Trophoblast cell (in vitro differentiated cells and primary cell): ENCODE results near the gene ZNF366.

Experiments used
- DNase-seq, 2 donors: peaks; one replicate each; pipeline ENCODE4 v3.0.0-alpha.2; 2016
- H2AFZ ChIP-seq: 2 replicates; pipeline ENCODE4 v1.6.1; 2013; ENCODE audit warnings: low read length, moderate library complexity, mild to moderate bottlenecking; ENCODE audit not compliant: insufficient read depth, poor library complexity
- H2AK5ac ChIP-seq: 2 replicates; pipeline ENCODE4 v1.6.1; 2013; ENCODE audit warnings: mild to moderate bottlenecking, low read length
- H2BK120ac ChIP-seq: 2 replicates; pipeline ENCODE4 v1.6.1; 2013; ENCODE audit warnings: low read length, mild to moderate bottlenecking, moderate library complexity; ENCODE audit not compliant: insufficient read depth, poor library complexity
- H2BK12ac ChIP-seq: 2 replicates; pipeline ENCODE4 v1.6.1; 2013; ENCODE audit warnings: mild to moderate bottlenecking, low read length, moderate library complexity
- H2BK5ac ChIP-seq: 2 replicates; pipeline ENCODE4 v1.6.1; 2013; ENCODE audit warnings: low read length, low read depth, moderate library complexity, mild to moderate bottlenecking; ENCODE audit not compliant: poor library complexity
- H3K14ac ChIP-seq: 2 replicates; pipeline ENCODE4 v1.6.1; 2013; ENCODE audit warnings: mild to moderate bottlenecking, low read length
- H3K18ac ChIP-seq: 2 replicates; pipeline ENCODE4 v1.6.1; 2013; ENCODE audit warnings: mild to moderate bottlenecking, low read length
- H3K23ac ChIP-seq: 2 replicates; pipeline ENCODE4 v1.6.1; 2013; ENCODE audit warnings: low read length
- H3K27ac ChIP-seq: 2 replicates; pipeline ENCODE4 v1.5.1; 2013; ENCODE audit warnings: low read depth, mild to moderate bottlenecking, inconsistent platforms, low read length, moderate library complexity
- H3K27me3 ChIP-seq: 2 replicates; pipeline ENCODE4 v1.6.1; 2013; ENCODE audit warnings: inconsistent platforms, mild to moderate bottlenecking, low read length, moderate library complexity; ENCODE audit not compliant: insufficient read depth
- H3K36me3 ChIP-seq, 2 experiments: 1 replicate in 1 of 2; 2 replicates in 1 of 2; pipeline ENCODE4 v1.6.1; 2013; ENCODE audit warnings: low read length in 2 of 2, mild to moderate bottlenecking in 2 of 2, moderate library complexity in 1 of 2; ENCODE audit not compliant: insufficient read depth in 2 of 2, control insufficient read depth in 1 of 2
- H3K4ac ChIP-seq: 2 replicates; pipeline ENCODE4 v1.6.1; 2013; ENCODE audit warnings: low read depth, mild to moderate bottlenecking, low read length, moderate library complexity
- H3K4me1 ChIP-seq, 2 experiments: 1 replicate in 1 of 2; 2 replicates in 1 of 2; pipeline ENCODE4 v1.6.1; 2013; ENCODE audit warnings: low read length in 2 of 2, mild to moderate bottlenecking in 2 of 2, moderate library complexity in 1 of 2; ENCODE audit not compliant: insufficient read depth in 2 of 2, control insufficient read depth in 1 of 2
- H3K4me2 ChIP-seq: 2 replicates; pipeline ENCODE4 v1.6.1; 2013; ENCODE audit warnings: inconsistent platforms, mild to moderate bottlenecking, low read length, moderate library complexity
- H3K4me3 ChIP-seq: 2 replicates; pipeline ENCODE4 v1.5.1; 2013; ENCODE audit warnings: mild to moderate bottlenecking, low read depth, low read length, inconsistent platforms
- H3K79me1 ChIP-seq: one replicate; pipeline ENCODE4 v1.6.1; 2013; ENCODE audit warnings: low read length
- H3K79me2 ChIP-seq: 2 replicates; pipeline ENCODE4 v1.6.1; 2013; ENCODE audit warnings: low read length, mild to moderate bottlenecking; ENCODE audit not compliant: control insufficient read depth, insufficient read depth, poor library complexity
- H3K9ac ChIP-seq: 2 replicates; pipeline ENCODE4 v1.6.1; 2013; ENCODE audit warnings: mild to moderate bottlenecking, low read length
- H3K9me3 ChIP-seq: 2 replicates; pipeline ENCODE4 v1.6.1; 2013; ENCODE audit warnings: low read depth, mild to moderate bottlenecking, control low read depth, inconsistent platforms, low read length; ENCODE audit not compliant: insufficient read depth
- H4K12ac ChIP-seq: 2 replicates; pipeline ENCODE4 v1.6.1; 2013; ENCODE audit warnings: low read depth, mild to moderate bottlenecking, low read length, moderate library complexity
- H4K8ac ChIP-seq: 2 replicates; pipeline ENCODE4 v1.6.1; 2013; ENCODE audit warnings: low read depth, mild to moderate bottlenecking, low read length, moderate library complexity
- H4K91ac ChIP-seq: one replicate; pipeline ENCODE4 v1.6.1; 2013; ENCODE audit warnings: low read depth, mild to moderate bottlenecking, low read length, moderate library complexity
- WGBS: extraction: QIAGEN DNeasy Blood & Tissue Kit; methylation state at CpG from one replicate; pipeline ENCODE4 v1.1.7; 2013; ENCODE audit warnings: missing lambda C conversion rate; ENCODE audit not compliant: insufficient read length, insufficient coverage; ENCODE audit errors: extremely low coverage; 5-methylcytosine and 5-hydroxymethylcytosine counted together

Gene ZNF366

GRCh38 chr5:72428669-72429068 lies 78.5 kb downstream of the ZNF366 start:
- H2AFZ ChIP-seq, result no peak overlapping the region
- no peak overlapping the region for H2AK5ac ChIP-seq
- no peak overlapping the region for H3K23ac ChIP-seq
- no peak overlapping the region for H4K8ac ChIP-seq
- H3K4me2 ChIP-seq, result no peak overlapping the region
- H3K4me1 ChIP-seq, result peaks cover 0 to 7% of the 10 kb centered on the region in 2 experiments
- no peak overlapping the region for H3K14ac ChIP-seq
- no peak for DNase-seq
- H3K36me3 ChIP-seq, result no peaks in the 10 kb centered on the region
- H3K79me1 ChIP-seq, result peaks cover 4% of the 10 kb centered on the region
- WGBS, result no CpG with 5 or more reads among the region's 1 CpG
- H3K18ac ChIP-seq, result no peak overlapping the region
- no peak overlapping the region for H4K12ac ChIP-seq
- H3K79me2 ChIP-seq, result peaks cover 3% of the 10 kb centered on the region
- H3K9ac ChIP-seq, result no peak overlapping the region
- no peaks in the 10 kb centered on the region for H3K27me3 ChIP-seq
- peak overlapping the region; percentile 76 for H4K91ac ChIP-seq
- H3K4ac ChIP-seq, result no peak overlapping the region
- peak overlapping the region; percentile 48 for H2BK120ac ChIP-seq
- H3K4me3 ChIP-seq, result no peak overlapping the region
- H2BK5ac ChIP-seq, result no peak overlapping the region
- H3K9me3 ChIP-seq, result peaks cover 3% of the 10 kb centered on the region
- H3K27ac ChIP-seq, result no peak overlapping the region
- peak overlapping the region; percentile 77 for H2BK12ac ChIP-seq

- H3K9ac ChIP-seq, result no peak overlapping the region
- H3K9me3 ChIP-seq, result peaks cover 3% of the 10 kb centered on the region
- peaks cover 4% of the 10 kb centered on the region for H3K79me1 ChIP-seq
- no peak overlapping the region for H3K4me2 ChIP-seq
- no peaks in the 10 kb centered on the region for H3K27me3 ChIP-seq
- H3K23ac ChIP-seq, result no peak overlapping the region
- H4K8ac ChIP-seq, result no peak overlapping the region
- H2AFZ ChIP-seq, result no peak overlapping the region
- no peak overlapping the region for H2BK5ac ChIP-seq
- no peak overlapping the region for H3K27ac ChIP-seq
- H3K18ac ChIP-seq, result no peak overlapping the region
- no peaks in the 10 kb centered on the region for H3K36me3 ChIP-seq
- DNase-seq, result peak in 1 of 2 donors; percentile 31
- no peak overlapping the region for H3K14ac ChIP-seq
- no peak overlapping the region for H2BK120ac ChIP-seq
- H4K91ac ChIP-seq, result no peak overlapping the region
- no peak overlapping the region for H3K4ac ChIP-seq
- peaks cover 0 to 7% of the 10 kb centered on the region in 2 experiments for H3K4me1 ChIP-seq
- no peak overlapping the region for H2BK12ac ChIP-seq
- WGBS, result no CpG with 5 or more reads among the region's 6 CpGs
- no peak overlapping the region for H2AK5ac ChIP-seq
- H3K4me3 ChIP-seq, result no peak overlapping the region
- peaks cover 3% of the 10 kb centered on the region for H3K79me2 ChIP-seq
- H4K12ac ChIP-seq, result no peak overlapping the region
Observed at GRCh38 chr5:72427488-72428437, 79.4 kb downstream of the ZNF366 start.

GRCh38 chr5:72427016-72427415 lies 80.2 kb downstream of the ZNF366 start:
- no peak overlapping the region for H3K27ac ChIP-seq
- no CpG with 5 or more reads among the region's 2 CpGs for WGBS

GRCh38 chr5:72426019-72426418 lies 81.2 kb downstream of the ZNF366 start:
- Histone ChIP-seq H3K4ac (no peak overlapping the region), H3K18ac (no peak overlapping the region), H2BK120ac (no peak overlapping the region), H3K9me3 (no peaks in the 10 kb centered on the region), H4K8ac (no peak overlapping the region), H3K4me3 (no peak overlapping the region), H3K27ac (no peak overlapping the region), H2AFZ (no peak overlapping the region), H2AK5ac (no peak overlapping the region), H3K9ac (no peak overlapping the region), H2BK12ac (no peak overlapping the region), H3K14ac (no peak overlapping the region), H3K4me1 (peaks cover 0 to 7% of the 10 kb centered on the region in 2 experiments), H3K79me1 (peaks cover 4% of the 10 kb centered on the region), H3K27me3 (no peaks in the 10 kb centered on the region), H2BK5ac (no peak overlapping the region), H3K23ac (no peak overlapping the region), H3K36me3 (no peaks in the 10 kb centered on the region), H3K4me2 (no peak overlapping the region), H4K91ac (no peak overlapping the region), H3K79me2 (no peaks in the 10 kb centered on the region), H4K12ac (no peak overlapping the region)
- no peak for DNase-seq

More at GRCh38 chr5:72427016-72427415, 80.2 kb downstream of the ZNF366 start:
- Histone ChIP-seq H2BK12ac (no peak overlapping the region), H3K4ac (no peak overlapping the region), H3K4me1 (peaks cover 0 to 7% of the 10 kb centered on the region in 2 experiments), H2BK5ac (no peak overlapping the region), H3K9ac (no peak overlapping the region), H3K9me3 (no peaks in the 10 kb centered on the region), H4K12ac (no peak overlapping the region), H3K27me3 (no peaks in the 10 kb centered on the region), H3K18ac (no peak overlapping the region), H3K36me3 (no peaks in the 10 kb centered on the region), H2BK120ac (no peak overlapping the region), H4K91ac (no peak overlapping the region), H3K79me2 (no peaks in the 10 kb centered on the region), H3K14ac (no peak overlapping the region), H3K79me1 (peaks cover 4% of the 10 kb centered on the region), H3K4me3 (no peak overlapping the region), H2AFZ (no peak overlapping the region), H3K4me2 (no peak overlapping the region), H4K8ac (no peak overlapping the region), H3K23ac (no peak overlapping the region), H2AK5ac (no peak overlapping the region)
- DNase-seq, result no peak
